Measurements from ENCODE around the gene EMP3. TPM values are rescaled to one million over a fixed set of nuclear protein-coding genes. Genes with fewer than 3 reads are reported as not detected.

The EMP3 gene
- polyA plus RNA-seq, 3 donors: 802 to 1,036 (median 996) TPM

GRCh38 chr19:48362716-48363499, 37.6 kb downstream of the EMP3 start:
- peak; percentile 87 to 91 (median 89) for DNase-seq
- Histone ChIP-seq H3K27ac (ENCODE audit: low read depth in 1 of 2, low read length in 2 of 2) (peak overlapping the region; percentile 89 to 94), H3K4me2 (replicated peaks; ENCODE audit: extremely low read depth, low read length, poor library complexity, severe bottlenecking) (peak overlapping the region; percentile 96), H3K9me3 (replicated peaks in 1 of 2; ENCODE audit: control insufficient read depth in 1 of 2, insufficient read depth in 1 of 2, low read length in 2 of 2) (no peaks in the 10 kb centered on the region), H2AFZ (ENCODE audit: insufficient read depth, low read depth, low read length, poor library complexity, severe bottlenecking) (peak overlapping the region; percentile 97), H3K4me3 (replicated peaks in 1 of 3; ENCODE audit: low read depth in 2 of 3, low read length in 3 of 3) (peak overlapping the region; percentile 64 to 85 (median 78)), H4K20me1 (ENCODE audit: insufficient read depth, low read length) (no peaks in the 10 kb centered on the region), H3K27me3 (ENCODE audit: control insufficient read depth in 2 of 2, insufficient read depth in 2 of 2, low read length in 2 of 2) (no peaks in the 10 kb centered on the region), H3K36me3 (replicated peaks in 1 of 2; ENCODE audit: control insufficient read depth in 1 of 2, insufficient read depth in 2 of 2, low read length in 2 of 2) (no peaks in the 10 kb centered on the region), H3K4me1 (ENCODE audit: control insufficient read depth in 1 of 2, insufficient read depth in 2 of 2, low read length in 2 of 2) (peaks cover 18 to 19% of the 10 kb centered on the region in 2 donors), H3K9ac (ENCODE audit: insufficient read depth, low read length, poor library complexity, severe bottlenecking) (peak overlapping the region; percentile 69), H3K79me2 (ENCODE audit: insufficient read depth, low read length) (no peaks in the 10 kb centered on the region)
- TF ChIP-seq, protein P1, sequence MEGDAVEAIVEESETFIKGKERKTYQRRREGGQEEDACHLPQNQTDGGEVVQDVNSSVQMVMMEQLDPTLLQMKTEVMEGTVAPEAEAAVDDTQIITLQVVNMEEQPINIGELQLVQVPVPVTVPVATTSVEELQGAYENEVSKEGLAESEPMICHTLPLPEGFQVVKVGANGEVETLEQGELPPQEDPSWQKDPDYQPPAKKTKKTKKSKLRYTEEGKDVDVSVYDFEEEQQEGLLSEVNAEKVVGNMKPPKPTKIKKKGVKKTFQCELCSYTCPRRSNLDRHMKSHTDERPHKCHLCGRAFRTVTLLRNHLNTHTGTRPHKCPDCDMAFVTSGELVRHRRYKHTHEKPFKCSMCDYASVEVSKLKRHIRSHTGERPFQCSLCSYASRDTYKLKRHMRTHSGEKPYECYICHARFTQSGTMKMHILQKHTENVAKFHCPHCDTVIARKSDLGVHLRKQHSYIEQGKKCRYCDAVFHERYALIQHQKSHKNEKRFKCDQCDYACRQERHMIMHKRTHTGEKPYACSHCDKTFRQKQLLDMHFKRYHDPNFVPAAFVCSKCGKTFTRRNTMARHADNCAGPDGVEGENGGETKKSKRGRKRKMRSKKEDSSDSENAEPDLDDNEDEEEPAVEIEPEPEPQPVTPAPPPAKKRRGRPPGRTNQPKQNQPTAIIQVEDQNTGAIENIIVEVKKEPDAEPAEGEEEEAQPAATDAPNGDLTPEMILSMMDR (IDR thresholded peaks at IDR 0.05): no peak
- peak overlapping the region; percentile 86 to 93 (median 93) for H3K27ac Mint-ChIP-seq
- intact Hi-C loops (cut with micrococcal nuclease): no loop called here
- under 1% methylated on average over 22 of the region's 26 CpGs for whole genome bisulfite sequencing (ENCODE audit: insufficient coverage)
- H3K27me3 Mint-ChIP-seq (ENCODE audit: low read depth in 3 of 3): peaks cover 0 to 1% (median 0%) of the 10 kb centered on the region in 3 donors
- peaks cover 9% of the 10 kb centered on the region for H3K4me1 Mint-ChIP-seq
- no peaks in the 10 kb centered on the region for H3K9me3 Mint-ChIP-seq
- H3K36me3 Mint-ChIP-seq: peaks cover 11 to 25% of the 10 kb centered on the region in 2 donors
- peak overlapping the region; percentile 80 to 88 for H3K4me3 Mint-ChIP-seq

- Histone ChIP-seq H3K36me3 (replicated peaks in 1 of 2; ENCODE audit: control insufficient read depth in 1 of 2, insufficient read depth in 2 of 2, low read length in 2 of 2) (no peaks in the 10 kb centered on the region), H3K9me3 (replicated peaks in 1 of 2; ENCODE audit: control insufficient read depth in 1 of 2, insufficient read depth in 1 of 2, low read length in 2 of 2) (no peaks in the 10 kb centered on the region)
- peaks cover 9% of the 10 kb centered on the region for H3K4me1 Mint-ChIP-seq
Measured at GRCh38 chr19:48363500-48363809, 38.1 kb downstream of the EMP3 start.

More at GRCh38 chr19:48363500-48363809, 38.1 kb downstream of the EMP3 start:
- intact Hi-C loops (cut with micrococcal nuclease): no loop called here
- H3K4me1 ChIP-seq (ENCODE audit: control insufficient read depth in 1 of 2, insufficient read depth in 2 of 2, low read length in 2 of 2): peaks cover 18 to 19% of the 10 kb centered on the region in 2 donors
- H3K4me3 ChIP-seq (replicated peaks in 1 of 3; ENCODE audit: low read depth in 2 of 3, low read length in 3 of 3): peak overlapping the region; percentile 64 to 85 (median 78)
- H3K4me2 ChIP-seq (replicated peaks; ENCODE audit: extremely low read depth, low read length, poor library complexity, severe bottlenecking): peak overlapping the region; percentile 96
- Mint-ChIP-seq H3K4me3 (peak overlapping the region; percentile 80 to 88), H3K27ac (peak overlapping the region; percentile 86 to 93 (median 93)), H3K36me3 (peaks cover 10 to 22% of the 10 kb centered on the region in 2 donors), H3K27me3 (ENCODE audit: low read depth in 3 of 3) (peaks cover 0 to 1% (median 0%) of the 10 kb centered on the region in 3 donors), H3K9me3 (no peaks in the 10 kb centered on the region)
- 8% methylated on average over 6 of the region's 10 CpGs for WGBS (ENCODE audit: insufficient coverage)
- TF ChIP-seq, protein P1 (IDR thresholded peaks at IDR 0.05): no peak
- no peaks in the 10 kb centered on the region for H3K79me2 ChIP-seq (ENCODE audit: insufficient read depth, low read length)
- no peaks in the 10 kb centered on the region for H3K27me3 ChIP-seq (ENCODE audit: control insufficient read depth in 2 of 2, insufficient read depth in 2 of 2, low read length in 2 of 2)
- peak overlapping the region; percentile 69 for H3K9ac ChIP-seq (ENCODE audit: insufficient read depth, low read length, poor library complexity, severe bottlenecking)
- H2AFZ ChIP-seq (ENCODE audit: insufficient read depth, low read depth, low read length, poor library complexity, severe bottlenecking): peak overlapping the region; percentile 97
- DNase-seq: no peak
- H3K27ac ChIP-seq (ENCODE audit: low read depth in 1 of 2, low read length in 2 of 2): peak overlapping the region; percentile 89 to 94
- H4K20me1 ChIP-seq (ENCODE audit: insufficient read depth, low read length): no peaks in the 10 kb centered on the region
